HepG2 (cell line): Measurements from ENCODE around the gene YIPF7. TPM values are rescaled to one million over a fixed set of nuclear protein-coding genes. Genes with fewer than 3 reads are reported as not detected.

Experiments
- ATAC-seq: fragments of 200-7000 bp; cut with Tn5 transposase; 3 replicates; pipeline ENCODE4 v1.9.1; 2020; ENCODE audit warnings: mild to moderate bottlenecking, moderate library complexity
- BruUV-seq: library from RNA; stranded (reverse); fragments of 400-500 nt; replicated peaks from 2 replicates; lab custom pipeline; 2021; lab: Mats Ljungman, UMichigan
- CTCF ChIA-PET: fragments of 300-600 bp; formaldehyde crosslinking; extraction: SDS; loops from one replicate; lab custom pipeline; 2021; ENCODE audit warnings: low total read pairs, inconsistent platforms, low intra/inter-chr PET ratio; lab: Yijun Ruan, JAX
- POLR2A ChIA-PET: fragments of 350-600 bp; sonication (Branson Sonifier 250); formaldehyde crosslinking; loops from one replicate; lab custom pipeline; 2020; ENCODE audit warnings: antibody characterized with exemption, inconsistent platforms; lab: Yijun Ruan, JAX
- DNase-seq: peaks from one replicate; pipeline ENCODE4 v3.0.0-alpha.2; 2015; ENCODE audit warnings: low spot score
- FAIRE-seq: peaks from 3 replicates; lab custom pipeline; 2011; peaks lifted over from hg19 to GRCh38; lab: Jason Lieb, UNC
- H2AFZ ChIP-seq: one replicate; pipeline ENCODE4 v1.6.1; 2011; ENCODE audit warnings: low read length, inconsistent platforms
- H3K27ac ChIP-seq: fragments of 300-600 bp; 3 replicates; pipeline ENCODE4 v1.8.0; 2011; ENCODE audit warnings: mixed run types, mild to moderate bottlenecking, mixed read lengths, low read length, inconsistent platforms; ENCODE audit not compliant: insufficient read depth; ENCODE audit errors: extremely low read length
- H3K27me3 ChIP-seq, 2 experiments: fragments of 200-600 bp in 1 of 2; 2 replicates in 1 of 2; 3 replicates in 1 of 2; pipeline versions ENCODE4 v1.6.0 to v1.8.0; 2011; ENCODE audit warnings: low read length in 2 of 2, mild to moderate bottlenecking in 2 of 2, moderate library complexity in 2 of 2, inconsistent platforms in 1 of 2; ENCODE audit not compliant: insufficient read depth in 2 of 2, control insufficient read depth in 1 of 2
- H3K36me3 ChIP-seq, 2 experiments: fragments of 200-600 bp in 1 of 2; replicated peaks in 1 of 2; 2 replicates in 1 of 2; 3 replicates in 1 of 2; pipeline versions ENCODE4 v1.5.1 to v1.8.0; 2011; ENCODE audit warnings: low read length in 2 of 2, inconsistent platforms in 1 of 2; ENCODE audit not compliant: insufficient read depth in 2 of 2, control insufficient read depth in 1 of 2
- H3K4me1 ChIP-seq: 2 replicates; pipeline ENCODE4 v1.5.1; 2012; ENCODE audit warnings: low read length, inconsistent platforms; ENCODE audit not compliant: insufficient read depth
- H3K4me2 ChIP-seq: 2 replicates; pipeline ENCODE4 v1.6.0; 2011; ENCODE audit warnings: low read depth, low read length, inconsistent platforms
- H3K4me3 ChIP-seq, 3 experiments: fragments of 200-600 bp in 1 of 3; sonication (generic), shearing (Covaris generic) in 1 of 3; replicated peaks in 1 of 3; 2 replicates each; pipeline ENCODE4 v1.5.1; 2011 to 2016; ENCODE audit warnings: low read length in 3 of 3, inconsistent platforms in 2 of 3, low read depth in 2 of 3, mild to moderate bottlenecking in 2 of 3, control low read depth in 1 of 3, mixed read lengths in 1 of 3; ENCODE audit not compliant: insufficient read depth in 1 of 3
- H3K79me2 ChIP-seq: one replicate; pipeline ENCODE4 v1.6.1; 2011; ENCODE audit warnings: low read length, inconsistent platforms; ENCODE audit not compliant: insufficient read depth
- H3K9ac ChIP-seq: 2 replicates; pipeline ENCODE4 v1.6.0; 2011; ENCODE audit warnings: mild to moderate bottlenecking, low read depth, low read length, inconsistent platforms; ENCODE audit not compliant: insufficient read depth
- H3K9me3 ChIP-seq: 2 replicates; pipeline ENCODE4 v1.5.1; 2012; ENCODE audit warnings: mild to moderate bottlenecking, low read length
- H4K20me1 ChIP-seq: 2 replicates; pipeline ENCODE4 v1.6.0; 2011; ENCODE audit warnings: inconsistent platforms, mild to moderate bottlenecking, low read length, moderate library complexity; ENCODE audit not compliant: insufficient read depth
- BCLAF1 ChIP-seq: fragments of 450-650 bp; IDR thresholded peaks from 2 replicates; pipeline ENCODE4 v1.6.1; 2017; ENCODE audit warnings: mild to moderate bottlenecking
- EP300 ChIP-seq, 3 experiments: sonication (generic) in 1 of 3; formaldehyde crosslinking in 1 of 3; IDR thresholded peaks; 2 replicates each; pipeline versions ENCODE4 v1.5.1 to v1.6.1; 2011 to 2020; ENCODE audit warnings: low read depth in 2 of 3, low read length in 2 of 3, borderline replicate concordance in 1 of 3, improper control_type of control experiment in 1 of 3, mild to moderate bottlenecking in 1 of 3, missing genetic modification reagents in 1 of 3, moderate library complexity in 1 of 3
- HNF4A ChIP-seq: sonication (generic); formaldehyde crosslinking; IDR thresholded peaks from 2 replicates; pipeline ENCODE4 v1.4.0; 2020; ENCODE audit warnings: missing genetic modification reagents
- HNRNPK ChIP-seq: fragments of 200-400 bp; formaldehyde crosslinking; IDR thresholded peaks from 2 replicates; pipeline ENCODE4 v1.6.1; 2018; ENCODE audit warnings: low read length, low read depth, moderate library complexity, mild to moderate bottlenecking; ENCODE audit not compliant: poor library complexity, severe bottlenecking
- HOXA5 ChIP-seq: sonication (generic); formaldehyde crosslinking; IDR thresholded peaks from 2 replicates; pipeline ENCODE4 v1.4.0; 2020; ENCODE audit warnings: missing genetic modification reagents
- HOXA7 ChIP-seq: sonication (generic); formaldehyde crosslinking; IDR thresholded peaks from 2 replicates; pipeline ENCODE4 v1.8.1; 2022; ENCODE audit warnings: mild to moderate bottlenecking, missing genetic modification reagents, moderate library complexity
- MATR3 ChIP-seq: sonication (generic); formaldehyde crosslinking; IDR thresholded peaks from 2 replicates; pipeline ENCODE4 v1.4.0; 2020; ENCODE audit warnings: missing genetic modification reagents
- SIN3B ChIP-seq: fragments of 150-350 bp; IDR thresholded peaks from 2 replicates; pipeline ENCODE4 v1.6.1; 2014; ENCODE audit warnings: low read length
- SP140L ChIP-seq: sonication (generic); formaldehyde crosslinking; IDR thresholded peaks from 2 replicates; pipeline ENCODE4 v1.4.0; 2020; ENCODE audit warnings: missing genetic modification reagents, borderline replicate concordance
- TEF ChIP-seq: sonication (generic); formaldehyde crosslinking; IDR thresholded peaks from 2 replicates; pipeline ENCODE4 v1.5.0; 2020; ENCODE audit warnings: missing genetic modification reagents
- THAP11 ChIP-seq: IDR thresholded peaks from 2 replicates; pipeline ENCODE4 v1.6.1; 2016; ENCODE audit warnings: missing biosample characterization, missing genetic modification reagents
- ZBTB39 ChIP-seq: sonication (generic); formaldehyde crosslinking; IDR thresholded peaks from 2 replicates; pipeline ENCODE4 v1.5.0; 2020; ENCODE audit warnings: missing genetic modification reagents
- ZNF224 ChIP-seq: sonication (generic); formaldehyde crosslinking; IDR thresholded peaks from 2 replicates; pipeline ENCODE4 v1.5.0; 2020; ENCODE audit warnings: mild to moderate bottlenecking, missing genetic modification reagents
- ZNF331 ChIP-seq: sonication (generic); formaldehyde crosslinking; IDR thresholded peaks from 2 replicates; pipeline ENCODE4 v1.4.0; 2020; ENCODE audit warnings: missing genetic modification reagents
- ZNF468 ChIP-seq: sonication (generic); formaldehyde crosslinking; IDR thresholded peaks from 2 replicates; pipeline ENCODE4 v1.8.0; 2022; ENCODE audit warnings: mild to moderate bottlenecking, moderate library complexity, missing genetic modification reagents
- ZNF713 ChIP-seq: sonication (generic); formaldehyde crosslinking; IDR thresholded peaks from 2 replicates; pipeline ENCODE4 v1.4.0; 2020; ENCODE audit warnings: mild to moderate bottlenecking, missing genetic modification reagents
- ZNF776 ChIP-seq: sonication (generic); formaldehyde crosslinking; IDR thresholded peaks from 2 replicates; pipeline ENCODE4 v1.4.0; 2020; ENCODE audit warnings: mild to moderate bottlenecking, missing genetic modification reagents
- ZNF780A ChIP-seq: sonication (generic); formaldehyde crosslinking; IDR thresholded peaks from 2 replicates; pipeline ENCODE4 v1.8.0; 2022; ENCODE audit warnings: mild to moderate bottlenecking, missing genetic modification reagents, moderate library complexity
- WGBS: methylation state at CpG from one replicate; pipeline ENCODE4 v1.1.6; 2017; ENCODE audit warnings: low lambda C conversion rate; 5-methylcytosine and 5-hydroxymethylcytosine counted together
- in situ Hi-C: cut with HindIII; loops from 2 replicates; pipeline ENCODE4 v1.10.0; 2017; ENCODE audit warnings: low pct_unique_long_range_greater_than_20kb; ENCODE audit not compliant: extremely low pct_ligation_motif_present
- intact Hi-C: fragments of 100-400 bp; cut with micrococcal nuclease; formaldehyde crosslinking; loops from one replicate; pipeline ENCODE4 v1.10.0; 2022; ENCODE audit not compliant: unreplicated experiment
- polyA plus RNA-seq, 8 experiments: library from polyadenylated mRNA; depleted of rRNA in 3 of 8; stranded (reverse) in 7 of 8; unstranded in 1 of 8; fragments of >200 nt; fragmentation: Illumina TruSeq in 4 of 8; extraction: Trizol in 4 of 8; gene quantifications; 2 replicates each; pipeline versions ENCODE4 v1.2.1 to v1.2.3, GENCODE V29; 2011 to 2016; ENCODE audit warnings: low read depth in 4 of 8, missing spikeins in 1 of 8, mixed read lengths in 1 of 8; ENCODE audit not compliant: insufficient read depth in 1 of 8
- total RNA-seq, 5 experiments: library from RNA; depleted of rRNA; stranded (reverse); fragments of >200 nt; fragmentation: Illumina TruSeq; extraction: Trizol; gene quantifications; 2 replicates each; pipeline ENCODE4 v1.2.3, GENCODE V29; 2016; ENCODE audit warnings: low read depth in 1 of 5

Gene YIPF7
- total and polyA plus RNA-seq, 2 of the 13 experiments (the other 11 are each of a cell fraction or from before 2014, with no cell fraction given), result 0.12 TPM; not detected in 1

- Histone ChIP-seq H3K36me3 (no peaks in the 10 kb centered on the region), H3K4me2 (no peak overlapping the region), H4K20me1 (no peaks in the 10 kb centered on the region), H3K27ac (no peak overlapping the region), H3K79me2 (no peaks in the 10 kb centered on the region), H3K4me3 (no peak overlapping the region), H2AFZ (no peak overlapping the region), H3K4me1 (no peaks in the 10 kb centered on the region), H3K27me3 (no peaks in the 10 kb centered on the region; a peak in 1 of 5 replicates), H3K9me3 (no peaks in the 10 kb centered on the region), H3K9ac (no peak overlapping the region)
- BruUV-seq, result no TSS peak
- no peak; the same call in 2 of the 3 replicates for ATAC-seq
- FAIRE-seq, result no peak
- in situ Hi-C loops, result no loop called here
- TF ChIP-seq ZBTB39 (CRISPR knock-in tag) (no peak), SP140L (CRISPR knock-in tag) (no peak), SIN3B (no peak), EP300 (IDR thresholded peaks at IDR 0.05; ENCODE audit: low read depth in 2 of 2, low read length in 2 of 2) (no peak), EP300 (CRISPR knock-in tag; IDR thresholded peaks at IDR 0.05; ENCODE audit: borderline replicate concordance) (no peak), MATR3 (CRISPR knock-in tag) (no peak), THAP11 (CRISPR knock-in tag) (no peak), ZNF331 (CRISPR knock-in tag) (no peak), ZNF224 (CRISPR knock-in tag) (no peak), HNRNPK (no peak), ZNF713 (CRISPR knock-in tag) (no peak), HNF4A (CRISPR knock-in tag) (no peak), HOXA5 (no peak), ZNF776 (CRISPR knock-in tag) (no peak), ZNF780A (CRISPR knock-in tag) (no peak), HOXA7 (CRISPR knock-in tag) (no peak), TEF (CRISPR knock-in tag) (no peak), BCLAF1 (no peak), ZNF468 (CRISPR knock-in tag) (no peak)
- intact Hi-C loops, result no loop called here
- no peak for DNase-seq
- 13% methylated on average over 4 of the region's 4 CpGs for WGBS
- POLR2A ChIA-PET, result no interaction called here
- CTCF ChIA-PET, result no interaction called here
These were observed 19.2 kb upstream of the YIPF7 start for GRCh38 chr4:44670506-44671199.
